GM12891 (cell line): ENCODE data around the gene FITM2.
"Not testable (repeated sequence)": the region's sequence is repeated elsewhere in the genome, so short reads cannot be mapped to it uniquely, and the experiment has no call there.

Experiments
- DNase-seq: peaks from one replicate; pipeline ENCODE4 v3.0.0; 2011; ENCODE audit warnings: low spot score; ENCODE audit not compliant: insufficient read length
- FAIRE-seq: peaks from 2 replicates; lab custom pipeline; 2011; peaks lifted over from hg19 to GRCh38; lab: Jason Lieb, UNC
- PAX5 ChIP-seq: IDR thresholded peaks from 2 replicates; pipeline ENCODE4 v1.6.1; 2011; ENCODE audit warnings: low read length, moderate library complexity, mild to moderate bottlenecking; ENCODE audit not compliant: insufficient read depth, severe bottlenecking
- POLR2A ChIP-seq: IDR thresholded peaks from 2 replicates; pipeline ENCODE4 v1.6.1; 2011; ENCODE audit warnings: low read depth, low read length, control low read depth
- POLR2AphosphoS5 ChIP-seq: IDR thresholded peaks from 2 replicates; pipeline ENCODE4 v1.6.1; 2011; ENCODE audit warnings: low read depth, low read length, control low read depth
- POU2F2 ChIP-seq: IDR thresholded peaks from 2 replicates; pipeline ENCODE4 v1.6.1; 2011; ENCODE audit warnings: low read depth, mild to moderate bottlenecking, control low read depth, low read length, moderate library complexity
- SPI1 ChIP-seq: IDR thresholded peaks from 2 replicates; pipeline ENCODE4 v1.6.1; 2011; ENCODE audit warnings: low read depth, low read length, control low read depth
- TAF1 ChIP-seq: IDR thresholded peaks from 2 replicates; pipeline ENCODE4 v1.6.1; 2011; ENCODE audit warnings: low read depth, low read length, control low read depth

The FITM2 gene

GRCh38 chr20:44334709-44335108, 23.7 kb upstream of the FITM2 start:
- FAIRE-seq (no peak), DNase-seq (no peak)
- TF ChIP-seq POLR2AphosphoS5 (no peak), PAX5 (no peak), SPI1 (no peak), POU2F2 (no peak), TAF1 (no peak), POLR2A (no peak)

GRCh38 chr20:44334306-44334705, 23.3 kb upstream of the FITM2 start:
- no peak for DNase-seq
- no peak for FAIRE-seq
- no peak for TF ChIP-seq POLR2AphosphoS5
- TF ChIP-seq TAF1, result no peak
- no peak for TF ChIP-seq SPI1
- no peak for TF ChIP-seq PAX5
- no peak for TF ChIP-seq POLR2A
- no peak for TF ChIP-seq POU2F2

- TF ChIP-seq PAX5 (no peak), POLR2A (no peak), TAF1 (no peak), POU2F2 (no peak), SPI1 (no peak), POLR2AphosphoS5 (no peak)
- DNase-seq (no peak), FAIRE-seq (no peak)
These were observed 20.2 kb upstream of the FITM2 start for GRCh38 chr20:44331201-44331600.

GRCh38 chr20:44328428-44328827, 17.4 kb upstream of the FITM2 start:
- DNase-seq (no peak), FAIRE-seq (no peak)
- TF ChIP-seq PAX5 (no peak), SPI1 (no peak), POLR2A (no peak), POLR2AphosphoS5 (no peak), POU2F2 (no peak), TAF1 (no peak)

GRCh38 chr20:44327748-44328147, 16.7 kb upstream of the FITM2 start:
- not testable (repeated sequence) for DNase-seq, FAIRE-seq

GRCh38 chr20:44326391-44327159, 15.6 kb upstream of the FITM2 start:
- DNase-seq, result no peak
- no peak for TF ChIP-seq PAX5
- no peak for TF ChIP-seq POLR2A
- TF ChIP-seq POU2F2, result no peak
- no peak for TF ChIP-seq TAF1
- no peak for TF ChIP-seq POLR2AphosphoS5
- TF ChIP-seq SPI1, result no peak
- FAIRE-seq, result no peak

- FAIRE-seq, result no peak
These were observed 13.3 kb upstream of the FITM2 start for GRCh38 chr20:44324343-44324742.

GRCh38 chr20:44319839-44320422, 8.9 kb upstream of the FITM2 start:
- TF ChIP-seq POLR2AphosphoS5 (no peak), PAX5 (no peak), POU2F2 (no peak), POLR2A (no peak), TAF1 (no peak), SPI1 (no peak)
- DNase-seq, result no peak
- FAIRE-seq, result no peak

More at GRCh38 chr20:44324343-44324742, 13.3 kb upstream of the FITM2 start:
- no peak for DNase-seq
- TF ChIP-seq PAX5, result no peak
- TF ChIP-seq POU2F2, result no peak
- no peak for TF ChIP-seq POLR2AphosphoS5
- no peak for TF ChIP-seq SPI1
- TF ChIP-seq POLR2A, result no peak
- TF ChIP-seq TAF1, result no peak

GRCh38 chr20:44314870-44315269, 3.9 kb upstream of the FITM2 start:
- TF ChIP-seq POLR2A (no peak), TAF1 (no peak), POLR2AphosphoS5 (no peak)
- FAIRE-seq (no peak), DNase-seq (no peak)
